ENCODE results near the gene MECP2.

GRCh38 chrX:154032653-154033052 lies 64.9 kb downstream of the MECP2 start:
- TF ChIP-seq POLR2A (IDR thresholded peaks at IDR 0.05; ENCODE audit: low read depth) (no peak), CTCF (IDR thresholded peaks at IDR 0.05) (no peak), EP300 (IDR thresholded peaks at IDR 0.05) (no peak)

Measured in esophagus muscularis mucosa (tissue), 4 donors.